ENCODE results near the gene LRRC3. TPM values are rescaled to one million over a fixed set of nuclear protein-coding genes. Genes with fewer than 3 reads are reported as not detected.

Gene LRRC3
- total RNA-seq, 3 donors from 2014 or later (not counting 1 experiment from before 2014, with no cell fraction given), result 0.36 to 0.50 (median 0.38) TPM

DNA sequence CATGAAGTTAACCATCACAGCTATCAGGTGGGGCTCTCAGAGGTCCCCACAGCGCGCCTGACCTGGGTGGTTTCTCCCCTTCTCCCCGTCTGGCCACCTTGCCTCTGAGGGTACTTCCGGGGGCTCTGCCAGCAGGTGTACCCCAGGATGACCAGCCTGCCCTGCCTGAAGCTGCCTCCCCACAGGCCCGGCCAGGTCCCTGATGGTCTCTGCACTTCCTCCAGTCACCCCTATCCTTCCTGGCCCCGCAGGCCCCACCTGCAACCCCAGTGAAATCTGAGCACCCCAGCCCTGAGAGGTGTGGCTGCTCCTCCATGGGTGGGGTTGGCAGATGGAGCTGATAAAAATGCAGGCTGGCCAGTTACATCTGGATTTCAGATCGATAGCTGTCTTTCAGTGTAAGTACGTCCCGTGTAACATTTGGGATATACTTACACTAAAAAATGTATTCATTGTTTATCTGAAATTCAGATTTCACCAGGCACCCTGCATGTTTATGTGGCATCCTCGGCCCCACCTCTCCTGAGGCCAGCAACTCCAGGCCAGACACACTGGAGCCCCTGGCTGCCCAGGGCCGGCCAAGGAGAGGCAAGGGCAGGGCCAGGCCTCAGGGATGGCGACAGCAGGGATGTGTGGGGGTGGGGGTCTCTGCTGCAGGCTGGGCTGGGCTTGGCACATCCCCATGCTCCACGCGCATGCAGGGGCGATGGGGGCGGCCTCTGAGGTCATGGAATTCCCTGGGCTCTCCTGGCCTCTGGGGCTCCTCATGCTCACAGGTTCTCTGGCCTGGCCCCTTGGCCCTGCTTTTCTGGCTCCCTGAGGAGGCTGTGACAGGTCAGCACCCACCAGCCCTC is 25.1 kb downstream of the LRRC3 start:
- peaks cover 9 to 11% of the 10 kb centered on the region in 2 donors for H3K27me3 Mint-ChIP-seq (ENCODE audit: low read depth in 2 of 2)
- no peak overlapping the region for H3K27ac ChIP-seq (ENCODE audit: low read length)
- H3K36me3 ChIP-seq (ENCODE audit: control insufficient read depth, insufficient read depth, low read length), result no peaks in the 10 kb centered on the region
- no peaks in the 10 kb centered on the region for H3K9me3 ChIP-seq (ENCODE audit: control insufficient read depth, insufficient read depth, low read length)
- no peak overlapping the region for H3K27ac Mint-ChIP-seq
- no peaks in the 10 kb centered on the region for H3K27me3 ChIP-seq (ENCODE audit: control insufficient read depth, insufficient read depth, low read length)
- no peaks in the 10 kb centered on the region for H3K4me1 ChIP-seq (ENCODE audit: control insufficient read depth, insufficient read depth, low read length)
- no peaks in the 10 kb centered on the region for H3K4me1 Mint-ChIP-seq
- ATAC-seq (no peak), DNase-seq (no peak)
- WGBS (ENCODE audit: insufficient coverage), result 83% methylated on average over 16 of the region's 16 CpGs
- H3K4me3 Mint-ChIP-seq, result no peak overlapping the region
- intact Hi-C loops (cut with micrococcal nuclease), result loop anchor here (10.0 kb wide), 1 partner anchor 666 kb away; no protein-coding TSS in a partner anchor
- no peak overlapping the region for H3K4me3 ChIP-seq (ENCODE audit: low read length)
- H3K9me3 Mint-ChIP-seq, result no peaks in the 10 kb centered on the region
- TF ChIP-seq, protein P1, sequence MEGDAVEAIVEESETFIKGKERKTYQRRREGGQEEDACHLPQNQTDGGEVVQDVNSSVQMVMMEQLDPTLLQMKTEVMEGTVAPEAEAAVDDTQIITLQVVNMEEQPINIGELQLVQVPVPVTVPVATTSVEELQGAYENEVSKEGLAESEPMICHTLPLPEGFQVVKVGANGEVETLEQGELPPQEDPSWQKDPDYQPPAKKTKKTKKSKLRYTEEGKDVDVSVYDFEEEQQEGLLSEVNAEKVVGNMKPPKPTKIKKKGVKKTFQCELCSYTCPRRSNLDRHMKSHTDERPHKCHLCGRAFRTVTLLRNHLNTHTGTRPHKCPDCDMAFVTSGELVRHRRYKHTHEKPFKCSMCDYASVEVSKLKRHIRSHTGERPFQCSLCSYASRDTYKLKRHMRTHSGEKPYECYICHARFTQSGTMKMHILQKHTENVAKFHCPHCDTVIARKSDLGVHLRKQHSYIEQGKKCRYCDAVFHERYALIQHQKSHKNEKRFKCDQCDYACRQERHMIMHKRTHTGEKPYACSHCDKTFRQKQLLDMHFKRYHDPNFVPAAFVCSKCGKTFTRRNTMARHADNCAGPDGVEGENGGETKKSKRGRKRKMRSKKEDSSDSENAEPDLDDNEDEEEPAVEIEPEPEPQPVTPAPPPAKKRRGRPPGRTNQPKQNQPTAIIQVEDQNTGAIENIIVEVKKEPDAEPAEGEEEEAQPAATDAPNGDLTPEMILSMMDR (IDR thresholded peaks at IDR 0.05), result no peak
- H3K36me3 Mint-ChIP-seq, result no peaks in the 10 kb centered on the region

DNA sequence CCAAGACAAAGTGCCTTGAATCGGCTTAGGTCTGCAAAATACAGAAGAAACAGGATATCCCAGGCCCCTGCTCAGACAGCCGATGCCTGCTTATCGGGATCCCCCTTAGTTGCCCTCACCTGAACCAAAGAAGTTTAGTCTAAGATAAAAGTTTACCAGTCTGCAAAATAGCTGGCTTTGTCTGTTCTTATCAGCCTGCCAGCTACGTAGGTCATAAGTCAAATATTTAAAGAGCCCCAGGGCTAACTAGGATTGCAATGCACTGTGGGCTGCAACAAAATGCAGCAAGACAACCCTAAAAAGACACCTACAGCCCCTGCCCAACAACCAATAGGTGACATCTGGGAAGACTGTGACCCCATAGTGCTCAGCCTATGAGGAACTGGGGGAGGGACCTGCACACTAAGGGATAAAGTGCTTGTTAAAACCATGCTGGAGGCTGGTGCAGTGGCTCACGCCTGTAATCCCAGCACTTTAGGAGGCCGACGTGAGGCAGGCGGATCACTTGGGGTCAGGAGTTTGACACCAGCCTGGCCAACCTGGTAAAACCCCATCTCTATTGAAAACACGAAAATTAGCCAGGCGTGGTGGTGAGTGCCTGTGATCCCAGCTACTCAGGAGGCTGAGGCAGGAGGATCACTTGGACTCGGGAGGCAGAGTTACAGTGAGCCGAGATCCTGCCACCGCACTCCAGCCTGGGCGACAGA is 27.4 kb downstream of the LRRC3 start:
- DNase-seq, result no peak
- peaks cover 0 to 2% of the 10 kb centered on the region in 2 donors for H3K4me1 Mint-ChIP-seq
- TF ChIP-seq, protein P1 (IDR thresholded peaks at IDR 0.05), result no peak
- no peaks in the 10 kb centered on the region for H3K9me3 ChIP-seq (ENCODE audit: control insufficient read depth, insufficient read depth, low read length)
- 91% methylated on average over 14 of the region's 14 CpGs for WGBS (ENCODE audit: insufficient coverage)
- no peak overlapping the region for H3K4me3 Mint-ChIP-seq
- H3K36me3 Mint-ChIP-seq, result no peaks in the 10 kb centered on the region
- intact Hi-C loops (cut with micrococcal nuclease), result loop anchor here (10.0 kb wide), 1 partner anchor 668 kb away; no protein-coding TSS in a partner anchor
- H3K27me3 Mint-ChIP-seq (ENCODE audit: low read depth in 2 of 2), result peaks cover 11 to 12% of the 10 kb centered on the region in 2 donors
- H3K27ac Mint-ChIP-seq, result no peak overlapping the region
- H3K4me1 ChIP-seq (ENCODE audit: control insufficient read depth, insufficient read depth, low read length), result no peaks in the 10 kb centered on the region
- H3K36me3 ChIP-seq (ENCODE audit: control insufficient read depth, insufficient read depth, low read length), result no peaks in the 10 kb centered on the region
- ATAC-seq, result no peak
- H3K9me3 Mint-ChIP-seq, result no peaks in the 10 kb centered on the region
- H3K27ac ChIP-seq (ENCODE audit: low read length), result no peak overlapping the region
- no peaks in the 10 kb centered on the region for H3K27me3 ChIP-seq (ENCODE audit: control insufficient read depth, insufficient read depth, low read length)
- H3K4me3 ChIP-seq (ENCODE audit: low read length), result no peak overlapping the region

DNA sequence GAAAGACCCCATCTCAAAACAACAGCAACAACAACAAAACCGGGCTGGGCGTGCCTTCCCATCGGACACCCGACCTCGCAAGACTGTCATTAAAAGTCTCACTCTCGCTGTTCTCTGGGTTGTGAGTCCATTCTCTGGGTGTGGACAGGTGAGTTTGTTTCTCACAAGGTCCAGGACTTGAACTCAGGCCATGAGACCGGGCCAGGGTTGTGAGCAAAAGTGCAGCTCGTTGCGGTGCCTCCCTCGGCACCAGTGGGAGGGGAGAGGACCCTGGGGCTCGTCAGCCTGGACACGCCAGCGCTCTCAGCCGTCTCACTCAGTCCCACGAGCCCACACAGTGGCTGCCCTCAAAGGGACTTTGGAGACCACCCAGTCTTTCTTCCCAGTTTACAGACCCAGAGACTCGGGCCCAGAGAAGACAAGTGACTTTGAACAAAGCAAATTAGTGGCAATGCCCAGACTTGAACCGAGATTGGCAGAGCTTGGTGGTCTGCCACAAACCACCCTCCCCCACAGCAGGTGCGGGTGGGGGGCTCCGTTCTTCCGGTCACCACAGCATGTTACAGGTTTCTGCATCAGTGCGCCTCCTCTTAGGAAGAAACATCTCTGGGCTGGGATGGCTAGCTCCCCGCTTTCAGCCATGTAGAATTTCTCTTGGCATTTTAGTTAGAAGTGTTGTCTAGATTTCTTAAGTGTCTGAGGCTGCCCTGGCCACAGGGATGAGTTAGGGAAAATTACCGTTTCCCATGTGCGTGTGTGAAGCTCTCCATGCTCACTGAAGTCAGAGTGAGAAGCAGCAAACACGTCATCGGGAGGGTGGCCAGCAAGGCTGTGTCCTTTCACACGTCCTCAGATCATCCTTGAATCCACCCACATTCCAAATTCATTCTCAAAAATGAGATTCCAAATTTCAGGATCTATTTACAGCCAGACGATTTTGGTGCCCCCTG is 28.3 kb downstream of the LRRC3 start:
- no peak for DNase-seq
- 77% methylated on average over 28 of the region's 28 CpGs for WGBS (ENCODE audit: insufficient coverage)
- no peaks in the 10 kb centered on the region for H3K36me3 ChIP-seq (ENCODE audit: control insufficient read depth, insufficient read depth, low read length)
- H3K27me3 ChIP-seq (ENCODE audit: control insufficient read depth, insufficient read depth, low read length), result no peaks in the 10 kb centered on the region
- no peak overlapping the region for H3K4me3 ChIP-seq (ENCODE audit: low read length)
- Mint-ChIP-seq H3K4me1 (peaks cover 0 to 5% of the 10 kb centered on the region in 2 donors), H3K9me3 (no peaks in the 10 kb centered on the region), H3K27ac (no peak overlapping the region), H3K27me3 (ENCODE audit: low read depth in 2 of 2) (peaks cover 11 to 12% of the 10 kb centered on the region in 2 donors), H3K36me3 (no peaks in the 10 kb centered on the region), H3K4me3 (no peak overlapping the region)
- intact Hi-C loops (cut with micrococcal nuclease), result loop anchor here (10.0 kb wide), 1 partner anchor 669 kb away; no protein-coding TSS in a partner anchor
- H3K9me3 ChIP-seq (ENCODE audit: control insufficient read depth, insufficient read depth, low read length), result no peaks in the 10 kb centered on the region
- H3K4me1 ChIP-seq (ENCODE audit: control insufficient read depth, insufficient read depth, low read length), result no peaks in the 10 kb centered on the region
- TF ChIP-seq, protein P1 (IDR thresholded peaks at IDR 0.05), result no peak
- no peak overlapping the region for H3K27ac ChIP-seq (ENCODE audit: low read length)
- ATAC-seq, result no peak

Measured in natural killer cell (primary cell).